Panc1 (cell line): ENCODE data around the gene EHD4.

ENCODE experiments used
- POLR2AphosphoS5 ChIP-seq: IDR thresholded peaks from 2 replicates; pipeline ENCODE4 v1.6.1; 2012; ENCODE audit warnings: mild to moderate bottlenecking, low read depth, low read length, moderate library complexity
- REST ChIP-seq, 2 experiments: IDR thresholded peaks; 2 replicates each; pipeline ENCODE4 v1.6.1; 2011 to 2012; ENCODE audit warnings: low read depth in 2 of 2, control low read depth in 1 of 2, low read length in 1 of 2, mild to moderate bottlenecking in 1 of 2, moderate library complexity in 1 of 2; ENCODE audit not compliant: insufficient read depth in 1 of 2
- SIN3A ChIP-seq: IDR thresholded peaks from 2 replicates; pipeline ENCODE4 v1.6.1; 2012; ENCODE audit warnings: low read depth, mild to moderate bottlenecking, low read length, moderate library complexity, borderline replicate concordance; ENCODE audit not compliant: insufficient read depth
- TF ChIP-seq, protein P1 (sequence below): fragments of 450-650 bp; IDR thresholded peaks from 2 replicates; pipeline ENCODE4 v1.5.1; 2017; ENCODE audit warnings: mild to moderate bottlenecking

DNA sequence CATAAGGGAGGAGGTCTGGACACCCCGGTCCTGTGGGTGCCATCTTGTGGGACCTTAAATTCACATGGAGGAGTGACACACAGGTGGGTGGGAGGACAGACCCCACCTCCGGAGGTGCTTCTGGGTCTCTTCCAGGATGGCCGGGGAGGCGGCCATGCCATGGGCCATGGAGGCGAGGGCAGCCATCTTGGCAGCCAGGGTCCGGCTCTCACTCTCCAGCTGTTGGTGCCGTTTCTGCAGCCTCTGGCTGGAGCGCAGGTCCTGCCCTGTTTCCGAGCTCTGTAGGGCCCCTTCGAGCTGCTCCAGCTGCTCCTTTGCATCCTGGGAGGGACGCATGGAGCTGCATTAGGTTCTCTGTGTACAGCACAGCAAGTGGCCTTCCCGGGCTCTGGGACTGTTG, 97.6 kb downstream of the EHD4 start:
- TF ChIP-seq, protein P1, sequence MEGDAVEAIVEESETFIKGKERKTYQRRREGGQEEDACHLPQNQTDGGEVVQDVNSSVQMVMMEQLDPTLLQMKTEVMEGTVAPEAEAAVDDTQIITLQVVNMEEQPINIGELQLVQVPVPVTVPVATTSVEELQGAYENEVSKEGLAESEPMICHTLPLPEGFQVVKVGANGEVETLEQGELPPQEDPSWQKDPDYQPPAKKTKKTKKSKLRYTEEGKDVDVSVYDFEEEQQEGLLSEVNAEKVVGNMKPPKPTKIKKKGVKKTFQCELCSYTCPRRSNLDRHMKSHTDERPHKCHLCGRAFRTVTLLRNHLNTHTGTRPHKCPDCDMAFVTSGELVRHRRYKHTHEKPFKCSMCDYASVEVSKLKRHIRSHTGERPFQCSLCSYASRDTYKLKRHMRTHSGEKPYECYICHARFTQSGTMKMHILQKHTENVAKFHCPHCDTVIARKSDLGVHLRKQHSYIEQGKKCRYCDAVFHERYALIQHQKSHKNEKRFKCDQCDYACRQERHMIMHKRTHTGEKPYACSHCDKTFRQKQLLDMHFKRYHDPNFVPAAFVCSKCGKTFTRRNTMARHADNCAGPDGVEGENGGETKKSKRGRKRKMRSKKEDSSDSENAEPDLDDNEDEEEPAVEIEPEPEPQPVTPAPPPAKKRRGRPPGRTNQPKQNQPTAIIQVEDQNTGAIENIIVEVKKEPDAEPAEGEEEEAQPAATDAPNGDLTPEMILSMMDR, result no peak
- TF ChIP-seq SIN3A, result no peak
- TF ChIP-seq POLR2AphosphoS5, result no peak
- no peak for TF ChIP-seq REST (IDR thresholded peaks at IDR 0.05; ENCODE audit: insufficient read depth in 1 of 2, low read depth in 2 of 2, low read length in 1 of 2)
